Tracheal epithelial cell (primary cell): Measurements from ENCODE around the gene COL5A1. TPM values are rescaled to one million over a fixed set of nuclear protein-coding genes. Genes with fewer than 3 reads are reported as not detected.

Experiments used
- total RNA-seq: library from RNA; depleted of rRNA; stranded (reverse); fragments of >200 nt; gene quantifications from 2 replicates; pipeline ENCODE4 v1.2.1, GENCODE V29; 2014

COL5A1 gene
- under 0.01 and 0.72 TPM in 2 replicates for total RNA-seq

GRCh38 chr9:134641173-134641989 lies at the start of gene COL5A1:
Gene COL5A1, plus strand, starts transcription at chr9:134641803. Its CDS starts 385 bp downstream, at chr9:134642188.

GRCh38 chr9:134880484-134881312 lies 239.1 kb downstream of the COL5A1 start, which contains the start of gene FCN2:
Gene FCN2, plus strand, starts transcription at chr9:134880810. Its CDS starts 12 bp downstream, at chr9:134880822.

Other genes starting within 250 kb of the COL5A1 start
- gene FCN2, start 239.0 kb downstream of the COL5A1 start, total RNA-seq, result not detected in 2 replicates